GM18870 (cell line): Measurements from ENCODE around the gene RAB3C.
"Not testable (repeated sequence)": the region's sequence is repeated elsewhere in the genome, so short reads cannot be mapped to it uniquely, and the experiment has no call there.

Experiments
- ATAC-seq: cut with Tn5 transposase; IDR thresholded peaks from one replicate; pipeline ENCODE4 v1.9.1; 2021; ENCODE audit warnings: moderate library complexity; ENCODE audit not compliant: unreplicated experiment

Gene RAB3C

DNA sequence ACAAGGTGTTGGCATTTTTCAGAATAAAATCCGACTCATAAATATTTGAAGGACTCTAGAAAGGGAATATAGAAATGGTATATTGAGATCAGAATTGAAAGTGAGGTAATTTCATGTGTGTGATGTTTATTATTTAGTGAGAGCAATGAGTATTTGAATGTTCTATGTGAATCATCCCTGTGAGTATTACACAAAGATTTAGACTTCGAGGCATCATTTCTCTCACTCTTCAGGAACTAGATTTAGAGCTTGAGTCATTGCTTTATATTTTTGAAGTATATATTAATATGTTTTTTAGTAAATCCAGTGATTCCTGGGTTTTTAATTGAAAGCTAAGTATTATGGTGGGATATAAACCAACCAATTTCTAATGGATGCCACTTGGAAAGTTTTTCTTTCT lies 91.2 kb downstream of the RAB3C start:
- ATAC-seq = no peak

DNA sequence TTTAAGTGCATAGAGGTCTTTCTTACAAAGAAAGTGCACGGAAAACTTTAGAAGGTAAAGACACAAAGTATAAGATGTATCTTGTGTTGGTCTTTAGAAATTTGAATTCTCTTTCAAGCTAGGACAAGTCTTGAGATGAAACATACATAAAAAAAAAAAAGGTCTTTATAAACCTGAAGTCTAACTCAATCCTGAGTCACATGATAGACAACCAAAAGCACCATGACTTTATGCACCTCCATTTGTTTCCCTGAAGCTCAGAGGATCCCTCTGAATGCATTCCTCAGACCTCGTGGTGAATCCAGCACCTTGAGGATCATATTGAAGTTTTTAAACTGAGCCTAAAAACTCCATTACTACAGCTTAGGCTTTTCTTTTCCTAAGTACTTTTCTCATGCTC lies 91.8 kb downstream of the RAB3C start:
- no peak for ATAC-seq

GRCh38 chr5:58675341-58675740 lies 92.5 kb downstream of the RAB3C start:
- no peak for ATAC-seq

GRCh38 chr5:58677650-58678049 lies 94.8 kb downstream of the RAB3C start:
- ATAC-seq = no peak

DNA sequence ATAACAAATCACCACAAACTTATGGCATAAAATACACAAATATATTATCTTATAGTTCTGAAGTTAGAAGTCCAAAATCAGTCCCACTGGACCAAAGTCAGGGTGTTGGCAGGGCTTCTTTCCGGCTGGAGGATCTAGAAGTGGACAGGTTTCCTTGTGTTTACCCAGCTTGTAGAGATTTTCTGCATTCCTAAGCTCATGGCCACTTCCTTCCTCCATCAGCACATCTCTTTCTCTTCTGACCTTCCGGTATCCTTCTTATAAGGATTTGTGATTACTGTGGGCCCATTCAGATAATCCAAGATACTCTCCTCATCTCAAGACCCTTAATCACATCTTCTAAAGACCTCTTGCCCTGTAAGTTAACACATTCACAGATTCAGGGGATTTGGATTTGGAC lies 97.6 kb downstream of the RAB3C start:
- no peak for ATAC-seq

GRCh38 chr5:58681943-58682342 lies 99.1 kb downstream of the RAB3C start:
- no peak for ATAC-seq

GRCh38 chr5:58683567-58683966 lies 100.7 kb downstream of the RAB3C start:
- ATAC-seq = no peak

DNA sequence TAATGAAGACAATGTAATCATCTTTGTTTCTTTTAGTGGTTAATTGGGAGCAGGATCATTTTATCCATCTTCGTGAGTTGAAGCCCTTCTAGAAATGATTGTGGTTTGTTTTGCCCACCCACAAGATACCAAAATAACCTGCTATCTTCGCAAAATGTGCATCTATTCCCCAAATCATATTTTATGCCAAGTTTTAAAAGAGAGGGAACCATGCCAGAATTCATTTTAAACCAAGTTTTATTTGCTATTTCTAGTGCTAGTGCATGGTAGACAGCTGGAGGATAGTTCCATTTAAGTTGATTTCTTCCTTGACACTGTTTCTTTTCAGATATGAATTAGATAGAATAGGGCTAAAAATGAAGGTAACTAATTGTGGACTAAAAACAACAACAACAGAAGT lies 104.2 kb downstream of the RAB3C start:
- no peak for ATAC-seq

- ATAC-seq = no peak
Measured at GRCh38 chr5:58687595-58687994, 104.7 kb downstream of the RAB3C start.

DNA sequence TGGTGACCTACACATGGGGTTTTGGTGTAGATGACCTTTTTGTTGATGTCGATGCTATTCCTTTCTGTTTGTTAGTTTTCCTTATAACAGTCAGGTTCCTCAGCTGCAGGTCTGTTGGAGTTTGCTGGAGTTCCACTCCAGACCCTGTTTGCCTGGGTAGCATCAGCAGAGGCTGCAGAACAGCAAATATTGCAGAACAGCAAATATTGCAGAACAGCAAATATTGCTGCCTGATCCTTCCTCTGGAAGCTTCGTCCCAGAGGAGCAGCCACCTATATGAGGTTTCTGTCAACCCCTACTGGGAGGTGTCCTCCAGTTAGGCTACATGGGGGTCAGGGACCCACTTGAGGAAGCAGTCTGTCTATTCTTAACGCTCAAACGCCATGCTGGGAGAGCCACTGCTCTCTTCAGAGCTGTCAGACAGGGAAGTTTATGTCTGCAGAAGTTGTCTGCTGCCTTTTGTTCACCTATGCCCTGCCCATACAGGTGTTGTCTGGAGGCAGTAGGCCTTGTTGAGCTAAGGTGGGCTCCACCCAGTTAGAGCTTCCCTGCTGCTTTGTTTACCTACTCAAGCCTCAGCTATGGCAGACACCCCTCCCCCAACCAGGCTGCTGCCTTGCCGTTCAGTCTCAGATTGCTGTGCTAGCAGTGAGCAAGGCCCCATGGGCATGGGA lies 116.3 kb downstream of the RAB3C start:
- not testable (repeated sequence) for ATAC-seq

GRCh38 chr5:58699762-58700118 lies 116.9 kb downstream of the RAB3C start:
- ATAC-seq = no peak

- ATAC-seq = no peak
Measured at GRCh38 chr5:58703925-58704555, 121.2 kb downstream of the RAB3C start.

- ATAC-seq = no peak
Measured at GRCh38 chr5:58706736-58707135, 123.9 kb downstream of the RAB3C start.

DNA sequence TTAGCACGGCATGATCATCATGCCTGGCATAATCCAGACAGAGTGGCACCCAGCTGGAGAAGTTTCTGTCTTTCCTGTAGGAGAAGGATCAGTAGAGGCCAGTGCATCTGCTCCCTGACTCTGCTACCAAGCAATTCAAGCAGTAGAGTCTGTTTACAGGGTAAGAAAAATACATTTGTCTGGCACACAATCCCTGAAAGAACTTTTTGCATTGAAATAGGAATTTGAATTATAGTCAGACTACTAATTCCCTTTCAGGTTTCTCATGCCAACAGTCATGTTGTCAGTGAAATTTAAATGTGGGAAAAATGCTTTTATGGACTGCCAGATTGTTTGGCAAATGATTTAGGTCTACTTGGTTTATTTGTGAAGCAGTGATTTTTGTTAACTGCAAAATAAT lies 125.6 kb downstream of the RAB3C start:
- no peak for ATAC-seq

DNA sequence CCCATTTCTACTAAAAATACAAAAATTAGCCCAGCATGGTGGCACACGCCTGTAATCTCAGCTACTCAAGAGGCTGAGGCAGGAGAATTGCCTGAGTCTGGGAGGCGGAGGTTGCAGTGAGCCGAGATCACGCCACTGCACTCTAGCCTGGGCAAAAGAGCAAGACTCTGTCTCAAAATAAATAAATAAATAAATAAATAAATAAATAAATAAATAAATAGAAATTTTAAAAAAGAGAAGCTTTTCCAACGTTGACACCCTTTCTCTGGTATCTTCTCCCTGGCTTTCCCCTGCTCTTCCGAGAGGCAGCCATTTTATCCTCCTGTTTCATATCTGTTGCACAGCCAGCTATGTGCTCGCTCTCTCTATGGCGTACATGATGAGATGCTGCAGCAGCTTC lies 127.5 kb downstream of the RAB3C start:
- ATAC-seq = not testable (repeated sequence)

- no peak for ATAC-seq
Measured at GRCh38 chr5:58710871-58711270, 128.0 kb downstream of the RAB3C start.

DNA sequence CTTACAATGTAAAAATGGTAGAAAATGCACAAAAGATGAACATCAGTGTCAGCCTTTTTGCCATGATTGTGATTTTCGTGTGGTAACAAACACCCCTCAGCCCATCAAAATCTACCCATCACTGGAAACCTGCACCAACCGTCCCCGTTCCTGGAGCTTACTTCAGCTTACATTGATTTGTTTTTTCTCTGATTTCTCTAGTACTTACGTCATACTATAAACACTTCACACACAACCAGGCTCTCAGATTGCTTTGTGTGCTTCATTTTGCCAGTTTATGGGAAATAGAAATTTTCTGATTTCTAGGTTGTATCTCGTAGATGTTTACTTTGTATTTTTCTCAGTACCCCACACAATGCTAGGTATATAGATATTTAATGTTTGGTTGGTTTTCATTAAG lies 129.1 kb downstream of the RAB3C start:
- ATAC-seq = no peak

DNA sequence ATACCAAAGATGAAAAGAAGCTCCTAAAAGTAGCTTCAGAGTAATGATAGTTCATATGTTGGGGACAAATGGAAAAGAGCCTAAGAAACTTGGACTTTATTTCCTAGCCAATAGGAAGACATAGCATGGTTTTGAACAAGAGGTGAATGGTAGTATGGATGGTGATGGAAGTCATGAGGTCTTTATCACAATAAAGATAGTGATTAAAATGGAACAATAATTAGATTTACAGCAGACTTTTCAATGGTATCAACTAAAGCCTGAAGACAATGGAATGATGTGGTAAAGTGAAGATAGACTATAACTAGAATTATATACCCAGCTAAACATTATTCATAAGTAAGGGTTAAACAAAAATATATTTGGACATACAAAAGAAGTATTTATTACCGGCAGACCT lies 131.2 kb downstream of the RAB3C start:
- no peak for ATAC-seq

GRCh38 chr5:58715997-58716656 lies 133.3 kb downstream of the RAB3C start:
- ATAC-seq = no peak

- ATAC-seq = no peak
Measured at GRCh38 chr5:58716713-58717112, 133.8 kb downstream of the RAB3C start.

DNA sequence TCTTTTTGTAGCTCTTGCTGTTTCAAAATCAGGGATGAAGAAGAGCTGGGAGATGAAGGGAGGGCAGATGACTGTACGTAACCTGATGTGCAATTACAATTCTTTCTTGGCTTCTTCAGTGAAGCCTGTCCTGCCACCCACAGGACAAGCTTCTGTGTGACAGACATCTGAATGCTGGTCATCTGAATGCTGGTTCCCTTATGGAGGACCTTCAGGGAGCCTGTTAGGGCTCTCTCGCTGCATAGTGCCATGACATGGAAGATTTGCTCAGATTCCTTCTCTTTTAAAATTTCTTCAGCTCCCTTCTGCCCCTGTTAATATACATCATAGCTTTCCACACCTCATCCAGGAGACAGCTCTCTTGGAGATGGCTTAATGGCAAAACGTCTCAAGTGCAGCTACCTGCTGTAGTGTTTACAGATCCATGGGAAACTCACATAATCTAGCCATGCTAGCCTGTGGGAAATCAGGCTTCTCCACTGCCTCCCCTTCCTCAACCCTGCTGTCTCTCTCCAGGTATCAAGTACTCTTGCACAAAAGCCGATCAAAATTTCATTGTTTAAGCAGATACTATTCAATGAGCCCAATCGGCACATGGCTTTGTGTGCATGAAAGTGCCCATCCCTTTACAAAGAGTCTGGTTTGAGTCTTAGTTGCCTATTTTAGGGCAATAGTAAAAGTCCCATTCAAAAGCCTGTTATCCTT lies 134.6 kb downstream of the RAB3C start:
- no peak for ATAC-seq
